Choroid plexus epithelial cell (primary cell): ENCODE measurements around the gene GRK3.

Source experiments
- DNase-seq: peaks from one replicate; pipeline ENCODE4 v3.0.0-alpha.2; 2010; ENCODE audit warnings: low read depth
- H3K4me3 ChIP-seq: 2 replicates; pipeline ENCODE4 v1.5.1; 2011; ENCODE audit warnings: low read depth, mild to moderate bottlenecking, control low read depth, low read length, moderate library complexity
- CTCF ChIP-seq: conservative IDR thresholded peaks from 2 replicates; pipeline ENCODE4 v1.5.1; 2011; ENCODE audit warnings: low read depth, mild to moderate bottlenecking, control low read depth, inconsistent platforms, low read length, moderate library complexity

Gene GRK3

GRCh38 chr22:25641650-25642049 lies 77.2 kb downstream of the GRK3 start:
- no peak for DNase-seq
- H3K4me3 ChIP-seq, result no peak overlapping the region
- TF ChIP-seq CTCF, result no peak

GRCh38 chr22:25643232-25644000 lies 78.9 kb downstream of the GRK3 start:
- H3K4me3 ChIP-seq, result no peak overlapping the region
- DNase-seq, result no peak
- TF ChIP-seq CTCF, result no peak

GRCh38 chr22:25644122-25644521 lies 79.6 kb downstream of the GRK3 start:
- DNase-seq, result no peak
- no peak for TF ChIP-seq CTCF
- no peak overlapping the region for H3K4me3 ChIP-seq

GRCh38 chr22:25645266-25645665 lies 80.8 kb downstream of the GRK3 start:
- DNase-seq, result peak; percentile 20
- no peak for TF ChIP-seq CTCF

GRCh38 chr22:25645964-25646363 lies 81.5 kb downstream of the GRK3 start:
- no peak overlapping the region for H3K4me3 ChIP-seq
- DNase-seq, result no peak
- no peak for TF ChIP-seq CTCF

More at GRCh38 chr22:25645266-25645665, 80.8 kb downstream of the GRK3 start:
- H3K4me3 ChIP-seq, result no peak overlapping the region

GRCh38 chr22:25650833-25651232 lies 86.4 kb downstream of the GRK3 start:
- TF ChIP-seq CTCF, result no peak
- no peak overlapping the region for H3K4me3 ChIP-seq
- DNase-seq, result no peak
